OCI-LY3 (cell line): ENCODE measurements around the gene PCSK6.

ENCODE experiments used
- CTCF ChIP-seq: fragments of 200-600, 300-600 bp; sonication (generic); IDR thresholded peaks from 2 replicates; pipeline ENCODE4 v1.5.1; 2014; ENCODE audit warnings: antibody characterized with exemption, low read length, low read depth
- EZH2phosphoT487 ChIP-seq: fragments of 200-600 bp; shearing (Covaris generic); IDR thresholded peaks from 2 replicates; pipeline ENCODE4 v1.6.1; 2018; ENCODE audit warnings: antibody characterized with exemption, mixed run types, low read depth

GRCh38 chr15:101369676-101370075 lies 119.8 kb downstream of the PCSK6 start:
- TF ChIP-seq CTCF (no peak), EZH2phosphoT487 (no peak)
